Measurements from ENCODE around the gene GNRHR.

Gene GNRHR

GRCh38 chr4:67699603-67700002 lies 54.6 kb downstream of the GNRHR start:
- no peak for DNase-seq

GRCh38 chr4:67697860-67698687 lies 56.1 kb downstream of the GNRHR start:
- DNase-seq = no peak

GRCh38 chr4:67696061-67696460 lies 58.1 kb downstream of the GNRHR start:
- no peak for DNase-seq

- DNase-seq = no peak
These were observed 59.5 kb downstream of the GNRHR start for GRCh38 chr4:67694662-67695061.

- no peak for DNase-seq
These were observed 62.9 kb downstream of the GNRHR start for GRCh38 chr4:67691328-67691727.

Data from CD4-positive, alpha-beta T cell treated with Interferon gamma for 1 hour (primary cell).